Left renal cortex interstitium (tissue), 4 donors: ENCODE data around the gene COL24A1. TPM values are rescaled to one million over a fixed set of nuclear protein-coding genes. Genes with fewer than 3 reads are reported as not detected.

Source experiments
- DNase-seq, 4 donors: peaks; one replicate each; pipeline ENCODE4 v3.0.0-alpha.2; 2013; ENCODE audit warnings: low read depth in 4 of 4, low spot score in 2 of 4, missing footprints in 1 of 4
- polyA plus RNA-seq, 4 donors: library from polyadenylated mRNA; unstranded; fragments of 120-200 nt; gene quantifications; one replicate each; pipeline ENCODE4 v1.2.1, GENCODE V29; 2013; ENCODE audit not compliant: insufficient read length in 4 of 4

Gene COL24A1
- polyA plus RNA-seq: 1 to 10 TPM; 1.6 to 2.4 (median 1.8) TPM

DNA sequence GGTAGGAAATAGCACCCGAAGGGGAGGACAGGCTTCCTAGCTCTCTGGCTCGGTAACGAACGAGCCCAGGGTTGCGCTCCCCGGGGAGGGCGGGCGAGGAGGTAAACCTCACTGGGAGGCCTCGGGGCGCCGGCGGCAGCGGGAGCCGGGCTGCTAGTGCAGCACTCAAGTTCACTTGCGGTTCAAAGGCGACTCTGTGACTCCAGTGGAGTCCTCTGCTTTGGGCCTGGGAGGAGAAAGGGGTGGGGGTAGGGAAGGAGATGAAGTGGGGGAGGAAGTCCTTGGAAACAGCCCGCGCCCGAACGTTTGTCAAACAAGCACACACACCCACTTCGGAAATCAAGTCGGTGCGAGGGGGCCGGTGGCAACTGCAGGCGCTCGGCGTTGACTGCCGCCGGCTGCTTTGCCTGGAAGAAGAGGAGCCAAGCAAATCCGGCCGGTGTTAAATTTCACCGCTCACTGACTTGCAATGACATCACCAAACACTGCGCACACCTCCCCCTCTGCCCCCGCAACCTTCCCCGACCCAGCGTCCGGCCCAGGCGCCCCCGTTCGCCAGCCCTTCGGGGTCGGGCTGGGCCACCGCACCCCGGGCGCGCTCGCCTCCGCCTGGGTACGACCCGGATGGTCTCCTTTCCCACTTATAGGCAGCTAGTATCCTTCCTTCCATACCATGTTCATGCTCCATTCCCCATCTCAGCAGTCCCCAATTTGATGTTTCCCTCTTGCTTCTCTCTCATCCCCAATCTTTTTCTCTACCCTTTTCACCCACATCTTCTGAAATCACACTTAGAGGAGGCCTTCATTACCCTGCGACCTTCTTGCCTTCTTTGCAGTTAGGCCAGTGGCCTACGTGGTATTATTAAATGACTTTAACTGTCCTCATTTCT is at the start of gene COL24A1:
COL24A1 (minus strand) TSS at position 207 of the 890 bp plus-strand sequence. CDS start 376 bp downstream, outside the sequence.
- peak in 3 of 4 donors; percentile 48 to 69 (median 69) for DNase-seq

- DNase-seq: no peak
These were observed 49.2 kb upstream of the COL24A1 start for GRCh38 chr1:86205741-86206140.

DNA sequence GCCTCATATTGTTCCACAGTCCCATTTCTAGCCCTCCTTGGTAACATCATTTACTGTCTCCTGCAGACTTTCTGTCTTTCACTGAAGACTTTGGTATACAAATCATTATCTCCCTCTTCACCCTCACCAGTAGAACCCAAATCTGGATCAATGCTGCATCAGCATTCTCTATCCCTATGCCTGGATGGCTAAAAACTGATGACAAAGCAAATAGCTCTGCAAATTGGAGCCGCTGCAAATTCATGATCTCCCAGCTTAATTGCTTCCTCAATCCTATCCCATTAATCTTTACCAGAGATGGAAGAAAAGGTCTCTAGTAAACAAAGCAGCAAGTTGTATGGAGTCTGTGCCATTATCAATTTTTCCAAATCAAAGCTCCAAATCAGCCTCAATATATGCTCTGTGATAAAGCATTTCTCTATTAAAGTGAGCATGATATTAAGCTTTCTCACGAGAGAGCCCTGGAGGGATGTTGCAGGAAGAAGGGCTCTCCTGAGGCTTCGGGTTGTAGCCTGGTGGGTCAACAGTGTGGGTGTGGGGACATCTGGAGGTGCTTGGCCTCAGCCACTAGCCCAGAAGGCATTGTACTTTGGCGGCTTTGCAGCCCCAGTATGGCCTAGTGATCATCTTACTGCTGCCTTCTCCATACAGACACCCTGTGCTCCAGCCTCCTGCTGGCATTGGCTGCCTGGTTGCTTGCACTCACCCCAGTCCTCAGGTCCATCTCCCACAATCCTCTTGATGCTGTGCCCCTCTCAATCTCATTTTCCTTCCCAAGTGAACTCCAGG is 46.2 kb upstream of the COL24A1 start:
- DNase-seq: no peak

GRCh38 chr1:86201311-86201710 is 44.7 kb upstream of the COL24A1 start:
- DNase-seq: no peak

- DNase-seq: no peak
These were observed 44.3 kb upstream of the COL24A1 start for GRCh38 chr1:86200901-86201300.

DNA sequence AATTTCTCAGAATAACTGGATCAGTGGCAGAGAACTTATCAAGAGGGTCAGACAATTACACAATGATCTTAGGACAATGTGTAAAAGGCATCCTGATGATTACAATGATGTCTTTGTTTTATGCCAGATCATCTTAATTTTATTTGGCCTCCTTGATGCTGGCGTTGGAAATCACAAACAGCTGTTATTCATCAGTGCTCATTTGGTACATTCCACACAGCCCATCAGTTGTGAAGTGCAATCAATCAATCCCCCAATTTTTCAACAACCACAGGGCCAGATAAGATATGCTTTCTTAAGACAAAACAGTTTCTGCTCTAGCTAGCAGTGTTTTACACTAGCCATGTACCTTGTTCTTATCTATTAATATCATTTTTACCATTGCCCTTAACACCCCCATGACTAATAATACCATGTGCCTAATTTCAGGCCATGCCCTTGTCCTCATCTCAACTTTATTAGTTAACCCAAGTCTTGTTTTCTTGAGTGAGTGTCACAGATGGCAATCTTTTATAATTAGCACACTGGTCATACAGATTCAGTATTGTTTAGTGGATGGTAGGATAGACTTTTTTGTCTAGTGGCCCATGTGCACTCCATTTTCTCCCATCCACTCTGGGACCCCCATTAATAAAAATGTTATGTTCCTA is 40.8 kb upstream of the COL24A1 start:
- no peak for DNase-seq

DNA sequence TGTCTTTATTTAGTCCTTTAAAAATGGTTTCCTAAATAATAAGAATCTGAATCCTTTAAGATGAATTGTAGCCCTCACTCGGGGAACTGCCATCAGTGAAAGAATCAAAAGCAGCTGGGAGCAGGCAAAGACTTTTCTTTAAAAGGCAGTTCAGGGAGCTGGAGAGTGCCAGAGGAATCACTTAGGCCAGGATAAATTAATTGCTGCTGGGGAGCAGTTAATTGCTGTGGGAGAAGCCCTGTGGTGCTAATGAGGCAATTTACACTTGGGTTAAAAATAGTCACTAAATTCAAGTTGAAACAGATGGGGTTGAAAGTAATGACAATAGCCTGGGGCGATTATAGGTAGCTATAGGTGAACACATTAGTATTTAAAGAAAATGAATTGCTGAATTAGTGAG is 38.7 kb upstream of the COL24A1 start:
- no peak for DNase-seq

GRCh38 chr1:86194491-86195034 is 38.0 kb upstream of the COL24A1 start:
- no peak for DNase-seq

GRCh38 chr1:86192417-86192816 is 35.8 kb upstream of the COL24A1 start:
- DNase-seq: no peak

DNA sequence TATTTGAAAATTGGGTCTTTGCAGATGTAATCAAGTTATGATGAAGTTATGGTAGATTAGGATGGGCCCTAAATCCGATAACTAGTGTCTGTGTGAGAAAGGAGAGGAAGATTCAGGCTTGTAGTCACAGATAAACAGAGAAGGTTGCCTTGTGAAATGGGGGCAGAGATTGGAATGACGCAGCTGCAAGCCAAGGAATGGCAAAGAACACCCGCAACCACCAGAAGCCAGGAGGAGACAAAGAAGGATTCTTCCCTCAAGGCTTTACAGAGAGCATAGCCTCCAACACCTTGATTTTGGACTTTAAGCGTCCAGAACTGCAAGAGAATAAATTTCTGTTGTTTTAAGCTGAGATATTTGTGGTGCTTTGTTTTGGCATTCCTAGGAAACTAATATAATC is 35.4 kb upstream of the COL24A1 start:
- DNase-seq: no peak

DNA sequence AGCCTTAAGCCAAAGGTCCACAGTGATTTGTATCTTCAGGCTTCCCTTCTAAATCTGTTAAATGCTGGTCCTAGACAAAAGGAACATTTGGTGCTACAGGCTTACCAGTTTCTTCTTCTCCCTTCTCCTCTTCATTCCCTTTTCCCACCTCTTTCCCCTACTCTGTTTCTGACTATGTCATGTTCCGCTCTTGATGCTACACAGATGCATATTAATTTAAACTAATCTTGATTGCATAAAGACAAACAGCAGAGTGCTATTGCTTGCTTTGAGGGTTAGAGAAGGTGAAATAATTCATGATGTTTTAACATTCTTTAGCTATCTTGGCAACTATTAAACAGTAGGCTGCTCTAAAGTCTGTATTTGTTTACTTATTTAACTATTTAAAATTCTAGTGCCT is 34.3 kb upstream of the COL24A1 start:
- no peak for DNase-seq

DNA sequence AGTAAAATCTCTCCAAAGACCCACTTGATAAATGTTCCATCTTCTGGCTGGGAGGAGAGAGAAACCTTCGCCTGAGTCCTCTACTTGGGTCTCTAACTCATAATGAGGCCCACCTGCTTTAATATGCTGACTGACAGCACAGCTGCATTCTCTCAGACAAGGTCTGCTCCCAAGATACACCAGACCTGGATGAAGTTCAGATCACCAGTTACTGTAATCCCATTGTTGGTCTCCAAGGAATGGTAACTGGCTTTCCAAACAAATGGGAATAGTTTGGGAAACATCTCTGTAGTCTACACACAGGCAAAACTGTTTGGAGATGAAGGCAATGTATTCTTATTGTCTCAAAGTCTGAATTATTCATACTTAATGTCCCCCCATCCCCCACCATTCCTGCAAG is 27.9 kb upstream of the COL24A1 start:
- no peak for DNase-seq

DNA sequence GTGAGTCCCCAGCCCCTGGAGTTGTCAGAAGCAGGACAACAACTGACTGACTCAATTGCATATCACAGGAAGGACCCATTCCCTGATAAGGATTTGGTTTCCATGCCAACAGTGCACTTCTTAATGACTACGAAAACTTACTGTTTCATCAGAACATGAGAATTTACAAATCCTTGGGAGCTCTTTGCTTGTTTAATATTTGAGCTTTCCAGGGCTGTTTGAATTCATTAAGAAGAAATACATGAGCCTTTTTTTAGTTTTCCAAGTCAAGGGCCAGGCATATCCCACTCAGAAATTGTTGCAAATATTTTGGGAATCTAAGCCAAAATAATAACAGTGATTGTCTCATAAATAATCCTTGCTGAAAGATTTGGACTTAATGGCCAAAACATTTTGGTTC is 27.2 kb upstream of the COL24A1 start:
- DNase-seq: no peak

DNA sequence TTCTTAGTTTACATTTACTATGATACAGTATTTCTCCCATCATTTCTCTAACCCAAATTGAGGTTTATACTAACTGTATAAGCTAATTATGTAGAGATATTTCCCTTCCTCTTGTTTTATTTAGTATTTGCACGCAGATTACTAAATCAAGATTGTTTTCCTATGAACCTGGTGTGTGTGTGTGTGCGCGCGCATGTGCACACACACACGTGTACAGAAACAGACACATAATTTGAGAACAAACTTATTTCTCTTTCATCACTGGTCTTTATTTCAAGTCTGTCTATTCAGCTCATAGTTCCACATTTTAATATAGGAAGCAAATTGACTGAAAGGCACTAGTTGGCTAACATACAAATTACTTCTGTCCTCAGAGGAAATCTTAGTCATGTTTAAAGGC is 19.7 kb upstream of the COL24A1 start:
- no peak for DNase-seq

GRCh38 chr1:86175756-86176155 is 19.2 kb upstream of the COL24A1 start:
- no peak for DNase-seq

- no peak for DNase-seq
These were observed 13.1 kb upstream of the COL24A1 start for GRCh38 chr1:86169625-86170024.

DNA sequence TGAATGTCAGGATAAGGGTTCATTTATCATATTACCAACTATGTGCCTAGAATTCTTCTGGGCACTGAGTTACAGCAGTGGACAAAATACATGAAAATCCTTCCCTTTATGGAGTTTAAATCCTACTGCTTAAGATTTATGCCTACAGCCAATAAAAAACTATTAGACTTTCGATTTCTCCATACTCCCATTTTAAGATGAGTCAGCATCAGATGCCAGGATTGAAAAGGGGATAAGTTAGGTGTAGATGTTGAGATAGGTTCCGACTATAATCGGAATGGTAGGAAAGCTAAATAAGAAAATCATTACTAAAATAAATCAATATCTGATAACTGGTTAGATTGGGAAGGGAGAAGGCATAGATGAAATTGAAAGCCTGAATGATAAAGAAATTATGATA is 3.2 kb upstream of the COL24A1 start:
- no peak for DNase-seq

DNA sequence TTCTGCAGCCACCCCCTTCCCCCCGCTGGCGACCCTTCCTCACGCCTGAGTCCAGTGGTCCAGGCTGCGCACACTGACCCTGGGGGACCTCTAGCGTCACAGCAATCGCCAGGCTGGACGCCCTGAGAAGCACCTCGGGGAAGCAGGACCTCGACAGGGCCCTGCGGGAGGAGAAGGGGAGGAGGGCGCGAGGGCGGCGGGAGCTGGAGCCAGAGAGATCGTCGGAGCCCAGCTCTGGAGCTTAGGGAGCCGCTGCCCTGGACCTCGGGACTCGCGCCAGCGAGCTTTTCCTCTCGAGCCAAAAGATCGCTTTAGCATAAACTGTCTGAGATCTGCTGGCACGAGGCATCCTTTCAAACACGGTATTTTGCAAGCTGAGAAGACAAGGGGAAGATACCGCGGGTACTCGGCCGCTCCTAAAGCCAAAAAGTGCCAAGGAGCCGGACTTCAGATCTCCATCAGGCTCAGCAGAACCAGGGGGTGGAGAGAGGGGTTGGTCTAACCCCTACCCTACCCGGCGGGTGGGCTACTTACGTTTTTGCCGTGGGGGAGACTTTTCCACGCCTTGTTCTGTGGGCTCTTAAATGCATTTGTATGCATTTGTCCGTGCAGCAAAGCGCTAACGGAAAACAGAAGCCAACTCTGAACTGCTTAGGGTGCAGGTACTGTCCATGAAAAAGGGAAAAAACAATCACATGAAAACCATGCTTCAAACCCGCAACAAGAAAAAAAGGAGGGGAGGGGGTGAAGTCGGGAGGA is 586 bp downstream of the COL24A1 start:
- peak in 2 of 4 donors; percentile 15 to 47 for DNase-seq

- DNase-seq: peak in 2 of 4 donors; percentile 4 to 6
These were observed 1.3 kb downstream of the COL24A1 start for GRCh38 chr1:86155051-86155806.
